H9 (cell line): Measurements from ENCODE around the gene SLC22A31. TPM values are rescaled to one million over a fixed set of nuclear protein-coding genes. Genes with fewer than 3 reads are reported as not detected.

Source experiments
- DNase-seq: peaks from one replicate; pipeline ENCODE4 v3.0.0-alpha.2; 2017
- H2AFZ ChIP-seq: one replicate; pipeline ENCODE4 v1.6.1; 2013; ENCODE audit warnings: mild to moderate bottlenecking, low read length, control low read depth, moderate library complexity
- H2AK5ac ChIP-seq: 2 replicates; pipeline ENCODE4 v1.6.1; 2013; ENCODE audit warnings: low read length, control low read depth, mixed read lengths; ENCODE audit not compliant: insufficient read length
- H2BK120ac ChIP-seq: one replicate; pipeline ENCODE4 v1.6.1; 2013; ENCODE audit warnings: low read depth, mild to moderate bottlenecking, low read length, control low read depth, inconsistent platforms; ENCODE audit not compliant: poor library complexity, severe bottlenecking
- H2BK12ac ChIP-seq: 2 replicates; pipeline ENCODE4 v1.6.1; 2013; ENCODE audit warnings: low read length, control low read depth, mixed read lengths, low read depth; ENCODE audit not compliant: insufficient read length
- H2BK15ac ChIP-seq: 2 replicates; pipeline ENCODE4 v1.6.1; 2013; ENCODE audit warnings: low read depth, low read length, control low read depth
- H2BK20ac ChIP-seq: one replicate; pipeline ENCODE4 v1.6.1; 2013; ENCODE audit warnings: low read depth, mild to moderate bottlenecking, low read length, control low read depth, inconsistent platforms; ENCODE audit not compliant: poor library complexity, severe bottlenecking
- H2BK5ac ChIP-seq: 2 replicates; pipeline ENCODE4 v1.6.1; 2013; ENCODE audit warnings: low read length, control low read depth, mixed read lengths; ENCODE audit not compliant: insufficient read length
- H3K14ac ChIP-seq: 2 replicates; pipeline ENCODE4 v1.6.1; 2013; ENCODE audit warnings: low read length, control low read depth; ENCODE audit not compliant: insufficient read depth
- H3K18ac ChIP-seq: 2 replicates; pipeline ENCODE4 v1.6.1; 2013; ENCODE audit warnings: low read depth, mild to moderate bottlenecking, mixed read lengths, low read length, control low read depth; ENCODE audit not compliant: insufficient read length
- H3K23ac ChIP-seq: 2 replicates; pipeline ENCODE4 v1.6.1; 2013; ENCODE audit warnings: low read length, control low read depth, mixed read lengths, low read depth; ENCODE audit not compliant: insufficient read length
- H3K23me2 ChIP-seq: 2 replicates; pipeline ENCODE4 v1.6.1; 2013; ENCODE audit warnings: low read depth, mild to moderate bottlenecking, mixed read lengths, low read length, control low read depth; ENCODE audit not compliant: insufficient read length, poor library complexity, severe bottlenecking
- H3K27ac ChIP-seq: 2 replicates; pipeline ENCODE4 v1.5.1; 2013; ENCODE audit warnings: low read length, control low read depth, mixed read lengths, low read depth; ENCODE audit not compliant: insufficient read length
- H3K27me3 ChIP-seq: 2 replicates; pipeline ENCODE4 v1.6.1; 2013; ENCODE audit warnings: low read length, control low read depth, inconsistent platforms; ENCODE audit not compliant: insufficient read depth
- H3K4ac ChIP-seq: 2 replicates; pipeline ENCODE4 v1.6.1; 2013; ENCODE audit warnings: low read depth, mild to moderate bottlenecking, control low read depth, inconsistent platforms, low read length, moderate library complexity
- H3K4me1 ChIP-seq: 2 replicates; pipeline ENCODE4 v1.6.1; 2013; ENCODE audit warnings: low read length, control low read depth, inconsistent platforms; ENCODE audit not compliant: insufficient read depth
- H3K4me2 ChIP-seq: 2 replicates; pipeline ENCODE4 v1.6.1; 2013; ENCODE audit warnings: low read length, control low read depth, mixed read lengths; ENCODE audit not compliant: insufficient read length, insufficient read depth
- H3K56ac ChIP-seq: 2 replicates; pipeline ENCODE4 v1.6.1; 2013; ENCODE audit warnings: low read depth, mild to moderate bottlenecking, mixed read lengths, low read length, control low read depth; ENCODE audit not compliant: insufficient read length
- H3K79me1 ChIP-seq: 2 replicates; pipeline ENCODE4 v1.6.1; 2013; ENCODE audit warnings: low read depth, mild to moderate bottlenecking, moderate library complexity, low read length, control low read depth, inconsistent platforms; ENCODE audit not compliant: insufficient read depth, poor library complexity, severe bottlenecking
- H3K79me2 ChIP-seq: 2 replicates; pipeline ENCODE4 v1.6.1; 2013; ENCODE audit warnings: low read length, control low read depth, inconsistent platforms; ENCODE audit not compliant: insufficient read depth
- H3K9ac ChIP-seq: 2 replicates; pipeline ENCODE4 v1.6.1; 2013; ENCODE audit warnings: low read length, control low read depth, mixed read lengths; ENCODE audit not compliant: insufficient read length; ENCODE audit errors: extremely low read depth
- H3K9me3 ChIP-seq: one replicate; pipeline ENCODE4 v1.6.1; 2013; ENCODE audit warnings: low read depth, low read length, inconsistent platforms; ENCODE audit not compliant: control insufficient read depth
- H3T11ph ChIP-seq: one replicate; pipeline ENCODE4 v1.6.1; 2013; ENCODE audit warnings: mild to moderate bottlenecking, low read length, control low read depth, inconsistent platforms
- H4K20me1 ChIP-seq: one replicate; pipeline ENCODE4 v1.6.1; 2013; ENCODE audit not compliant: control insufficient read depth, insufficient read length, insufficient read depth
- H4K5ac ChIP-seq: 2 replicates; pipeline ENCODE4 v1.6.1; 2013; ENCODE audit warnings: low read depth, mild to moderate bottlenecking, mixed read lengths, low read length, control low read depth; ENCODE audit not compliant: insufficient read length
- H4K8ac ChIP-seq: replicated peaks from 2 replicates; pipeline ENCODE4 v1.6.1; 2013; ENCODE audit warnings: low read length, control low read depth, mixed read lengths, low read depth; ENCODE audit not compliant: insufficient read length
- H4K91ac ChIP-seq: 2 replicates; pipeline ENCODE4 v1.6.1; 2013; ENCODE audit warnings: low read depth, mild to moderate bottlenecking, moderate library complexity, mixed read lengths, low read length, control low read depth; ENCODE audit not compliant: insufficient read length
- H3K27ac Mint-ChIP-seq, 3 experiments: 2 replicates in 2 of 3; 3 replicates in 1 of 3; pipeline ENCODE4 v1.8.0; 2020 to 2021; ENCODE audit warnings: mixed read lengths in 3 of 3, mild to moderate bottlenecking in 1 of 3, moderate library complexity in 1 of 3
- H3K27me3 Mint-ChIP-seq: 2 replicates; pipeline ENCODE4 v1.8.0; 2021; ENCODE audit warnings: low read depth, mild to moderate bottlenecking, moderate library complexity, mixed read lengths
- H3K36me3 Mint-ChIP-seq, 3 experiments: 2 replicates in 2 of 3; 3 replicates in 1 of 3; pipeline ENCODE4 v1.8.0; 2020 to 2021; ENCODE audit warnings: low read depth in 3 of 3, mixed read lengths in 3 of 3; ENCODE audit not compliant: insufficient read depth in 1 of 3
- H3K4me1 Mint-ChIP-seq, 2 experiments: 2 replicates each; pipeline ENCODE4 v1.8.0; 2020; ENCODE audit warnings: mixed read lengths in 2 of 2
- H3K4me3 Mint-ChIP-seq, 2 experiments: 2 replicates in 1 of 2; 3 replicates in 1 of 2; pipeline ENCODE4 v1.8.0; 2020 to 2021; ENCODE audit warnings: mild to moderate bottlenecking in 2 of 2, mixed read lengths in 2 of 2, moderate library complexity in 1 of 2
- H3K9me3 Mint-ChIP-seq, 2 experiments: 2 replicates in 1 of 2; 3 replicates in 1 of 2; pipeline ENCODE4 v1.8.0; 2020; ENCODE audit warnings: mild to moderate bottlenecking in 2 of 2, mixed read lengths in 2 of 2, moderate library complexity in 1 of 2
- WGBS: extraction: QIAGEN DNeasy Blood & Tissue Kit; methylation state at CpG from one replicate; pipeline ENCODE4 v1.1.7; 2013; ENCODE audit warnings: missing lambda C conversion rate, low lambda C conversion rate, mixed read lengths; ENCODE audit not compliant: insufficient read length; ENCODE audit errors: extremely low coverage; 5-methylcytosine and 5-hydroxymethylcytosine counted together
- total RNA-seq: library from RNA; stranded (reverse); gene quantifications from 2 replicates; pipeline ENCODE4 v1.2.1, GENCODE V29; 2021
- TF ChIP-seq, protein P1 (sequence below): fragments of 200-600 bp; sonication (generic); conservative IDR thresholded peaks from 3 replicates; pipeline ENCODE4 v1.8.0; 2021; ENCODE audit warnings: antibody characterized with exemption, mild to moderate bottlenecking

Gene SLC22A31
- total RNA-seq, 1 experiment from 2014 or later = 7.7 TPM

DNA sequence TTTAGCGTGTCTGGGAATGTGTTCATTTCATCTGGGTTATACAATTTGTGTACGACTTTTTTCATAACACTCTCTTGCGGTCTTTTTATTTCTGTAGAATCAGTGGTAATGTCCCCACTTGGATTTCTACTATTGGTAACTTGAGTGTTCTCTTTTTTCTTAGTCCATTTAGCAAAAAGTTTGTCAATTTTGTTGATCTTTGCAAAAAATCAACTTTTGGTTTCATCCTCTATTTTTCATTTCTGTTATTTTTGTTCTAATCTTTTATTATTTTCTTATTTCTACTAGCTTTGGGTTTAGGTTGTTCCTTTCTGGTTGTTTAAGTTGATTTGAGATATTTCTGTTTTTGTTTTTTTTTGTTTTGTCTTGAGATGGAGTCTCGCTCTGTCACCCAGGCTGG lies 7.7 kb upstream of the SLC22A31 start:
- no peaks in the 10 kb centered on the region for H3K79me2 ChIP-seq
- H2BK20ac ChIP-seq = no peak overlapping the region
- no peak for DNase-seq
- H3K9me3 Mint-ChIP-seq = peaks cover under 1 to 2% of the 10 kb centered on the region in 2 experiments; a peak in 2 of 5 replicates
- H3K4me1 Mint-ChIP-seq = no peaks in the 10 kb centered on the region
- H3K27me3 ChIP-seq = peaks cover 2% of the 10 kb centered on the region; the same call in 1 of the 2 replicates
- no peak overlapping the region for H3K9ac ChIP-seq
- no peaks in the 10 kb centered on the region for H3K79me1 ChIP-seq
- H3K56ac ChIP-seq = no peak overlapping the region
- H2BK120ac ChIP-seq = no peak overlapping the region
- no peaks in the 10 kb centered on the region; a peak in 1 of 7 replicates for H3K36me3 Mint-ChIP-seq
- no peaks in the 10 kb centered on the region for H3K23me2 ChIP-seq
- TF ChIP-seq, protein P1, sequence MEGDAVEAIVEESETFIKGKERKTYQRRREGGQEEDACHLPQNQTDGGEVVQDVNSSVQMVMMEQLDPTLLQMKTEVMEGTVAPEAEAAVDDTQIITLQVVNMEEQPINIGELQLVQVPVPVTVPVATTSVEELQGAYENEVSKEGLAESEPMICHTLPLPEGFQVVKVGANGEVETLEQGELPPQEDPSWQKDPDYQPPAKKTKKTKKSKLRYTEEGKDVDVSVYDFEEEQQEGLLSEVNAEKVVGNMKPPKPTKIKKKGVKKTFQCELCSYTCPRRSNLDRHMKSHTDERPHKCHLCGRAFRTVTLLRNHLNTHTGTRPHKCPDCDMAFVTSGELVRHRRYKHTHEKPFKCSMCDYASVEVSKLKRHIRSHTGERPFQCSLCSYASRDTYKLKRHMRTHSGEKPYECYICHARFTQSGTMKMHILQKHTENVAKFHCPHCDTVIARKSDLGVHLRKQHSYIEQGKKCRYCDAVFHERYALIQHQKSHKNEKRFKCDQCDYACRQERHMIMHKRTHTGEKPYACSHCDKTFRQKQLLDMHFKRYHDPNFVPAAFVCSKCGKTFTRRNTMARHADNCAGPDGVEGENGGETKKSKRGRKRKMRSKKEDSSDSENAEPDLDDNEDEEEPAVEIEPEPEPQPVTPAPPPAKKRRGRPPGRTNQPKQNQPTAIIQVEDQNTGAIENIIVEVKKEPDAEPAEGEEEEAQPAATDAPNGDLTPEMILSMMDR = no peak
- no peak overlapping the region for H2AK5ac ChIP-seq
- no peak overlapping the region for H3K4ac ChIP-seq
- H3K4me1 ChIP-seq = no peaks in the 10 kb centered on the region
- no peak overlapping the region for H3K4me3 Mint-ChIP-seq
- whole genome bisulfite sequencing = no CpG with 5 or more reads among the region's 4 CpGs
- H3K27ac Mint-ChIP-seq = no peak overlapping the region
- peaks cover 35% of the 10 kb centered on the region for H3K27me3 Mint-ChIP-seq
- H2BK15ac ChIP-seq = no peak overlapping the region
- H2BK12ac ChIP-seq = no peak overlapping the region
- H3K27ac ChIP-seq = no peak overlapping the region
- no peak overlapping the region for H2BK5ac ChIP-seq
- no peak overlapping the region for H3K14ac ChIP-seq
- no peak overlapping the region for H3T11ph ChIP-seq
- H3K9me3 ChIP-seq = no peaks in the 10 kb centered on the region
- no peak overlapping the region for H4K8ac ChIP-seq
- no peak overlapping the region for H3K4me2 ChIP-seq
- no peak overlapping the region for H3K18ac ChIP-seq
- H4K5ac ChIP-seq = no peak overlapping the region
- H2AFZ ChIP-seq = no peak overlapping the region
- no peak overlapping the region for H3K23ac ChIP-seq
- no peak overlapping the region for H4K91ac ChIP-seq
- no peaks in the 10 kb centered on the region for H4K20me1 ChIP-seq
